HepG2 (cell line): Measurements from ENCODE around the gene TAB2. TPM values are rescaled to one million over a fixed set of nuclear protein-coding genes. Genes with fewer than 3 reads are reported as not detected.
A peak's percentile ranks its signal among the peaks of the same experiment; 100 is the strongest.

ENCODE experiments used
- CEBPB ChIP-seq: IDR thresholded peaks from 2 replicates; pipeline ENCODE4 v1.6.1; 2011; ENCODE audit warnings: low read depth, low read length, improper control_type of control experiment, borderline replicate concordance
- CSRNP2 ChIP-seq: sonication (generic); formaldehyde crosslinking; conservative IDR thresholded peaks from 2 replicates; pipeline ENCODE4 v1.8.0; 2022; ENCODE audit warnings: low read depth, missing genetic modification reagents
- DNMT3B ChIP-seq: conservative IDR thresholded peaks from 2 replicates; pipeline ENCODE4 v1.6.1; 2016; ENCODE audit warnings: missing biosample characterization, control low read depth
- FOXM1 ChIP-seq: sonication (generic); formaldehyde crosslinking; IDR thresholded peaks from 2 replicates; pipeline ENCODE4 v1.5.0; 2020; ENCODE audit warnings: missing genetic modification reagents
- IRF9 ChIP-seq: sonication (generic); formaldehyde crosslinking; IDR thresholded peaks from 2 replicates; pipeline ENCODE4 v1.8.0; 2022; ENCODE audit warnings: missing genetic modification reagents, mild to moderate bottlenecking, borderline replicate concordance
- MLLT10 ChIP-seq: sonication (generic); formaldehyde crosslinking; IDR thresholded peaks from 2 replicates; pipeline ENCODE4 v1.4.0; 2020; ENCODE audit warnings: missing genetic modification reagents
- NR0B2 ChIP-seq: sonication (generic); formaldehyde crosslinking; IDR thresholded peaks from 2 replicates; pipeline ENCODE4 v1.4.0; 2020; ENCODE audit warnings: mild to moderate bottlenecking, missing genetic modification reagents
- NR1H2 ChIP-seq: sonication (generic); formaldehyde crosslinking; IDR thresholded peaks from 2 replicates; pipeline ENCODE4 v1.8.1; 2022; ENCODE audit warnings: low read depth, missing genetic modification reagents, borderline replicate concordance
- POGZ ChIP-seq: sonication (generic); formaldehyde crosslinking; IDR thresholded peaks from 2 replicates; pipeline ENCODE4 v1.4.0; 2020; ENCODE audit warnings: mild to moderate bottlenecking, missing genetic modification reagents
- PRPF4 ChIP-seq: fragments of 200-400 bp; formaldehyde crosslinking; IDR thresholded peaks from 2 replicates; pipeline ENCODE4 v1.6.1; 2016; ENCODE audit warnings: low read length, low read depth; ENCODE audit not compliant: poor library complexity, severe bottlenecking
- SMC3 ChIP-seq: IDR thresholded peaks from 2 replicates; pipeline ENCODE4 v1.6.1; 2011; ENCODE audit warnings: low read length, improper control_type of control experiment
- TERF1 ChIP-seq: sonication (generic); formaldehyde crosslinking; IDR thresholded peaks from 2 replicates; pipeline ENCODE4 v1.8.0; 2022; ENCODE audit warnings: mild to moderate bottlenecking, missing genetic modification reagents, moderate library complexity
- TRIM22 ChIP-seq: fragments of 450-650 bp; IDR thresholded peaks from 2 replicates; pipeline ENCODE4 v1.6.1; 2017
- ZBTB33 ChIP-seq: sonication (generic); formaldehyde crosslinking; IDR thresholded peaks from 2 replicates; pipeline ENCODE4 v1.4.0; 2020; ENCODE audit warnings: missing genetic modification reagents
- ZNF205 ChIP-seq: IDR thresholded peaks from 2 replicates; pipeline ENCODE4 v1.6.1; 2018; ENCODE audit warnings: missing biosample characterization, missing genetic modification reagents
- ZNF343 ChIP-seq: sonication (generic); formaldehyde crosslinking; IDR thresholded peaks from 2 replicates; pipeline ENCODE4 v1.4.0; 2020; ENCODE audit warnings: mild to moderate bottlenecking, missing genetic modification reagents
- ZNF605 ChIP-seq: sonication (generic); formaldehyde crosslinking; IDR thresholded peaks from 2 replicates; pipeline ENCODE4 v1.8.0; 2022; ENCODE audit warnings: mild to moderate bottlenecking, missing genetic modification reagents
- ZNF83 ChIP-seq: sonication (generic); formaldehyde crosslinking; IDR thresholded peaks from 2 replicates; pipeline ENCODE4 v1.4.0; 2020; ENCODE audit warnings: missing genetic modification reagents, mild to moderate bottlenecking, borderline replicate concordance
- polyA plus RNA-seq, 8 experiments: library from polyadenylated mRNA; depleted of rRNA in 3 of 8; stranded (reverse) in 7 of 8; unstranded in 1 of 8; fragments of >200 nt; fragmentation: Illumina TruSeq in 4 of 8; extraction: Trizol in 4 of 8; gene quantifications; 2 replicates each; pipeline versions ENCODE4 v1.2.1 to v1.2.3, GENCODE V29; 2011 to 2016; ENCODE audit warnings: low read depth in 4 of 8, missing spikeins in 1 of 8, mixed read lengths in 1 of 8; ENCODE audit not compliant: insufficient read depth in 1 of 8
- total RNA-seq, 5 experiments: library from RNA; depleted of rRNA; stranded (reverse); fragments of >200 nt; fragmentation: Illumina TruSeq; extraction: Trizol; gene quantifications; 2 replicates each; pipeline ENCODE4 v1.2.3, GENCODE V29; 2016; ENCODE audit warnings: low read depth in 1 of 5
- TF ChIP-seq, protein P1 (sequence below): sonication (generic); formaldehyde crosslinking; IDR thresholded peaks from 2 replicates; pipeline ENCODE4 v1.5.1; 2020; ENCODE audit warnings: mild to moderate bottlenecking, missing genetic modification reagents, moderate library complexity

The TAB2 gene
- total and polyA plus RNA-seq, 2 of the 13 experiments (the other 11 are each of a cell fraction or from before 2014, with no cell fraction given), result 23.7 to 50.2 TPM

GRCh38 chr6:149316740-149317643 lies 520 bp upstream of the TAB2 start (continued):
- TF ChIP-seq ZNF343 (CRISPR knock-in tag) (peak; percentile 72; the same call in 1 of the 2 replicates), ZNF83 (CRISPR knock-in tag) (peak; percentile 70; the same call in 1 of the 2 replicates), ZNF205 (CRISPR knock-in tag) (no peak), ZNF605 (CRISPR knock-in tag) (peak; percentile 39; the same call in 1 of the 2 replicates), NR0B2 (CRISPR knock-in tag) (no peak; the same call in 1 of the 2 replicates), NR1H2 (CRISPR knock-in tag) (no peak), SMC3 (no peak), CEBPB (no peak), POGZ (peak; percentile 78), FOXM1 (CRISPR knock-in tag) (no peak), DNMT3B (CRISPR knock-in tag) (no peak), ZBTB33 (no peak), TERF1 (no peak), MLLT10 (no peak), CSRNP2 (CRISPR knock-in tag) (no peak), IRF9 (CRISPR knock-in tag) (peak; percentile 88; the same call in 1 of the 2 replicates), TRIM22 (no peak), PRPF4 (no peak)
- TF ChIP-seq, protein P1, sequence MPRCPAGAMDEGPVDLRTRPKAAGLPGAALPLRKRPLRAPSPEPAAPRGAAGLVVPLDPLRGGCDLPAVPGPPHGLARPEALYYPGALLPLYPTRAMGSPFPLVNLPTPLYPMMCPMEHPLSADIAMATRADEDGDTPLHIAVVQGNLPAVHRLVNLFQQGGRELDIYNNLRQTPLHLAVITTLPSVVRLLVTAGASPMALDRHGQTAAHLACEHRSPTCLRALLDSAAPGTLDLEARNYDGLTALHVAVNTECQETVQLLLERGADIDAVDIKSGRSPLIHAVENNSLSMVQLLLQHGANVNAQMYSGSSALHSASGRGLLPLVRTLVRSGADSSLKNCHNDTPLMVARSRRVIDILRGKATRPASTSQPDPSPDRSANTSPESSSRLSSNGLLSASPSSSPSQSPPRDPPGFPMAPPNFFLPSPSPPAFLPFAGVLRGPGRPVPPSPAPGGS (CRISPR knock-in tag), result peak; percentile 87
